GM13977 (cell line): ENCODE results near the gene SUCLG2.
A peak's percentile ranks its signal among the peaks of the same experiment; 100 is the strongest.

Source experiments
- DNase-seq: peaks from one replicate; pipeline ENCODE4 v3.0.0; 2012; ENCODE audit warnings: low spot score
- CTCF ChIP-seq: IDR thresholded peaks from 2 replicates; pipeline ENCODE4 v1.5.1; 2012; ENCODE audit warnings: mild to moderate bottlenecking, control low read depth; ENCODE audit not compliant: insufficient read depth; ENCODE audit errors: extremely low read depth, missing control alignments
- in situ Hi-C: fragments of 300-500 bp; cut with MboI; formaldehyde crosslinking; loops from one replicate; pipeline ENCODE4 v1.12.0; 2022; ENCODE audit warnings: low sequenced_read_pairs, low pct_unique_long_range_greater_than_20kb, mixed read lengths, inconsistent platforms; ENCODE audit not compliant: unreplicated experiment

The SUCLG2 gene

GRCh38 chr3:67414740-67415139 is 239.7 kb downstream of the SUCLG2 start:
- TF ChIP-seq CTCF, result no peak
- no peak for DNase-seq
- in situ Hi-C loops, result no loop called here

GRCh38 chr3:67405193-67405592 is 249.2 kb downstream of the SUCLG2 start:
- in situ Hi-C loops, result no loop called here
- DNase-seq, result no peak
- TF ChIP-seq CTCF, result no peak

GRCh38 chr3:67402873-67403272 is 251.5 kb downstream of the SUCLG2 start:
- in situ Hi-C loops, result no loop called here

GRCh38 chr3:67401921-67402320 is 252.5 kb downstream of the SUCLG2 start:
- TF ChIP-seq CTCF, result no peak
- in situ Hi-C loops, result no loop called here

More at GRCh38 chr3:67402873-67403272, 251.5 kb downstream of the SUCLG2 start:
- no peak for TF ChIP-seq CTCF
- no peak for DNase-seq

GRCh38 chr3:67400476-67400875 is 253.9 kb downstream of the SUCLG2 start:
- DNase-seq, result no peak
- in situ Hi-C loops, result no loop called here
- no peak for TF ChIP-seq CTCF

More at GRCh38 chr3:67401921-67402320, 252.5 kb downstream of the SUCLG2 start:
- DNase-seq, result no peak

GRCh38 chr3:67389176-67389575 is 265.2 kb downstream of the SUCLG2 start:
- in situ Hi-C loops, result loop anchor here (10.0 kb wide), 1 partner anchor 396 kb away; no protein-coding TSS in a partner anchor
- no peak for TF ChIP-seq CTCF
- peak; percentile 62 for DNase-seq

- in situ Hi-C loops, result loop anchor here (10.0 kb wide), 1 partner anchor 396 kb away; no protein-coding TSS in a partner anchor
- no peak for TF ChIP-seq CTCF
- DNase-seq, result no peak
Measured at GRCh38 chr3:67388738-67389137, 265.7 kb downstream of the SUCLG2 start.
